HepG2 (cell line): ENCODE results near the gene TKTL1.

Source experiments
- AKNA ChIP-seq: sonication (generic); formaldehyde crosslinking; IDR thresholded peaks from 2 replicates; pipeline ENCODE4 v1.4.0; 2020; ENCODE audit warnings: missing genetic modification reagents, borderline replicate concordance
- CTCF ChIP-seq: sonication (generic); formaldehyde crosslinking; IDR thresholded peaks from 2 replicates; pipeline ENCODE4 v1.5.0; 2020; ENCODE audit warnings: mild to moderate bottlenecking, missing genetic modification reagents, moderate library complexity
- FOXA1 ChIP-seq, 2 experiments: fragments of 450-650 bp in 1 of 2; sonication (generic) in 1 of 2; formaldehyde crosslinking in 1 of 2; IDR thresholded peaks; 2 replicates each; pipeline versions ENCODE4 v1.4.0 to v1.6.1; 2016 to 2020; ENCODE audit warnings: missing genetic modification reagents in 1 of 2
- HOMEZ ChIP-seq: IDR thresholded peaks from 2 replicates; pipeline ENCODE4 v1.6.1; 2016; ENCODE audit warnings: low read depth
- JUND ChIP-seq: sonication (generic); formaldehyde crosslinking; IDR thresholded peaks from 2 replicates; pipeline ENCODE4 v1.8.0; 2022; ENCODE audit warnings: mild to moderate bottlenecking, missing genetic modification reagents
- MXI1 ChIP-seq: IDR thresholded peaks from 3 replicates; pipeline ENCODE4 v1.6.1; 2012; ENCODE audit warnings: low read depth, low read length, inconsistent platforms, borderline replicate concordance
- NFIC ChIP-seq: IDR thresholded peaks from 2 replicates; pipeline ENCODE4 v1.6.1; 2012; ENCODE audit warnings: mild to moderate bottlenecking, low read length, inconsistent platforms
- PITX1 ChIP-seq: sonication (generic); formaldehyde crosslinking; IDR thresholded peaks from 2 replicates; pipeline ENCODE4 v1.5.1; 2020; ENCODE audit warnings: mild to moderate bottlenecking, missing genetic modification reagents
- SKI ChIP-seq: fragments of 450-650 bp; IDR thresholded peaks from one replicate; pipeline ENCODE4 v1.6.1; 2018; ENCODE audit warnings: mild to moderate bottlenecking; ENCODE audit not compliant: partially characterized antibody
- ZNF121 ChIP-seq: sonication (generic); formaldehyde crosslinking; IDR thresholded peaks from 2 replicates; pipeline ENCODE4 v1.5.0; 2020; ENCODE audit warnings: mild to moderate bottlenecking, missing genetic modification reagents
- ZNF609 ChIP-seq: sonication (generic); formaldehyde crosslinking; IDR thresholded peaks from 2 replicates; pipeline ENCODE4 v1.4.0; 2020; ENCODE audit warnings: mild to moderate bottlenecking, missing genetic modification reagents, borderline replicate concordance
- ZNF792 ChIP-seq: IDR thresholded peaks from 2 replicates; pipeline ENCODE4 v1.6.1; 2016

GRCh38 chrX:154329294-154329693 lies 33.7 kb downstream of the TKTL1 start:
- no peak for TF ChIP-seq ZNF792
- no peak for TF ChIP-seq SKI
- TF ChIP-seq ZNF609 = no peak
- no peak for TF ChIP-seq HOMEZ (CRISPR knock-in tag)
- no peak for TF ChIP-seq MXI1
- no peak for TF ChIP-seq CTCF
- TF ChIP-seq NFIC = no peak
- no peak for TF ChIP-seq PITX1 (CRISPR knock-in tag)
- no peak for TF ChIP-seq JUND (CRISPR knock-in tag)
- TF ChIP-seq ZNF121 (CRISPR knock-in tag) = no peak
- TF ChIP-seq AKNA (CRISPR knock-in tag) = no peak
- TF ChIP-seq FOXA1 (IDR thresholded peaks at IDR 0.05) = no peak
- no peak for TF ChIP-seq FOXA1 (CRISPR knock-in tag; IDR thresholded peaks at IDR 0.05)
